Measurements from ENCODE around the gene AICDA.
"Not testable (repeated sequence)": the region's sequence is repeated elsewhere in the genome, so short reads cannot be mapped to it uniquely, and the experiment has no call there.

AICDA gene

GRCh38 chr12:8581098-8581784 is 31.4 kb downstream of the AICDA start:
- TF ChIP-seq EZH2phosphoT487 (IDR thresholded peaks at IDR 0.05; ENCODE audit: low read depth) = no peak
- no peak for TF ChIP-seq CTCF (IDR thresholded peaks at IDR 0.05; ENCODE audit: low read depth, low read length)
- H3K4me2 ChIP-seq (ENCODE audit: low read length) = no peak overlapping the region
- H3K9ac ChIP-seq (ENCODE audit: low read length) = no peak overlapping the region
- H2AFZ ChIP-seq (ENCODE audit: low read depth, low read length) = no peak overlapping the region
- no peak overlapping the region for H3K27ac ChIP-seq (ENCODE audit: low read length)
- H4K20me1 ChIP-seq (ENCODE audit: insufficient read depth, low read length) = no peaks in the 10 kb centered on the region
- no peaks in the 10 kb centered on the region for H3K9me3 ChIP-seq (ENCODE audit: insufficient read depth, low read length)
- no peaks in the 10 kb centered on the region for H3K79me2 ChIP-seq (ENCODE audit: low read length)
- H3K27me3 ChIP-seq (ENCODE audit: low read depth, low read length) = no peaks in the 10 kb centered on the region
- no peaks in the 10 kb centered on the region for H3K36me3 ChIP-seq (replicated peaks; ENCODE audit: low read depth, low read length)
- H3K4me3 ChIP-seq (ENCODE audit: low read length) = no peak overlapping the region
- peaks cover 29% of the 10 kb centered on the region for H3K4me1 ChIP-seq (ENCODE audit: low read length)

GRCh38 chr12:8577879-8578278 is 34.8 kb downstream of the AICDA start:
- Histone ChIP-seq H3K27me3 (ENCODE audit: low read depth, low read length) (no peaks in the 10 kb centered on the region), H3K36me3 (replicated peaks; ENCODE audit: low read depth, low read length) (no peaks in the 10 kb centered on the region), H2AFZ (ENCODE audit: low read depth, low read length) (peak overlapping the region; percentile 91), H3K9me3 (ENCODE audit: insufficient read depth, low read length) (no peaks in the 10 kb centered on the region), H3K27ac (ENCODE audit: low read length) (no peak overlapping the region), H3K4me1 (ENCODE audit: low read length) (peaks cover 29% of the 10 kb centered on the region), H3K4me2 (ENCODE audit: low read length) (peak overlapping the region; percentile 58), H4K20me1 (ENCODE audit: insufficient read depth, low read length) (no peaks in the 10 kb centered on the region), H3K9ac (ENCODE audit: low read length) (0 out of 2 replicates have a peak overlapping the region, but pooled peaks have one; percentile 5), H3K4me3 (ENCODE audit: low read length) (peak overlapping the region; percentile 57), H3K79me2 (ENCODE audit: low read length) (no peaks in the 10 kb centered on the region)
- no peak for TF ChIP-seq EZH2phosphoT487 (IDR thresholded peaks at IDR 0.05; ENCODE audit: low read depth)
- TF ChIP-seq CTCF (IDR thresholded peaks at IDR 0.05; ENCODE audit: low read depth, low read length) = peak; percentile 21

- H3K27me3 ChIP-seq (ENCODE audit: low read depth, low read length) = no peaks in the 10 kb centered on the region
- no peaks in the 10 kb centered on the region for H4K20me1 ChIP-seq (ENCODE audit: insufficient read depth, low read length)
- H3K9ac ChIP-seq (ENCODE audit: low read length) = no peak overlapping the region
- no peaks in the 10 kb centered on the region for H3K79me2 ChIP-seq (ENCODE audit: low read length)
- H3K9me3 ChIP-seq (ENCODE audit: insufficient read depth, low read length) = no peaks in the 10 kb centered on the region
- no peaks in the 10 kb centered on the region for H3K36me3 ChIP-seq (replicated peaks; ENCODE audit: low read depth, low read length)
- no peak overlapping the region for H3K27ac ChIP-seq (ENCODE audit: low read length)
- H3K4me2 ChIP-seq (ENCODE audit: low read length) = no peak overlapping the region
- H3K4me1 ChIP-seq (ENCODE audit: low read length) = peaks cover 9% of the 10 kb centered on the region
- H3K4me3 ChIP-seq (ENCODE audit: low read length) = no peak overlapping the region
- H2AFZ ChIP-seq (ENCODE audit: low read depth, low read length) = no peak overlapping the region
- TF ChIP-seq CTCF (IDR thresholded peaks at IDR 0.05; ENCODE audit: low read depth, low read length) = no peak
- TF ChIP-seq EZH2phosphoT487 (IDR thresholded peaks at IDR 0.05; ENCODE audit: low read depth) = no peak
Measured at GRCh38 chr12:8572507-8572906, 40.2 kb downstream of the AICDA start.

- H3K9ac ChIP-seq (ENCODE audit: low read length) = no peak overlapping the region
- H3K4me3 ChIP-seq (ENCODE audit: low read length) = no peak overlapping the region
- no peak overlapping the region for H3K4me2 ChIP-seq (ENCODE audit: low read length)
- no peak overlapping the region for H3K27ac ChIP-seq (ENCODE audit: low read length)
- H4K20me1 ChIP-seq (ENCODE audit: insufficient read depth, low read length) = no peaks in the 10 kb centered on the region
- TF ChIP-seq CTCF (IDR thresholded peaks at IDR 0.05; ENCODE audit: low read depth, low read length) = no peak
- no peak for TF ChIP-seq EZH2phosphoT487 (IDR thresholded peaks at IDR 0.05; ENCODE audit: low read depth)
- H3K79me2 ChIP-seq (ENCODE audit: low read length) = no peaks in the 10 kb centered on the region
- H3K36me3 ChIP-seq (replicated peaks; ENCODE audit: low read depth, low read length) = no peaks in the 10 kb centered on the region
- H3K9me3 ChIP-seq (ENCODE audit: insufficient read depth, low read length) = peaks cover 2% of the 10 kb centered on the region; the same call in 1 of the 2 replicates
- no peak overlapping the region for H2AFZ ChIP-seq (ENCODE audit: low read depth, low read length)
- H3K4me1 ChIP-seq (ENCODE audit: low read length) = no peaks in the 10 kb centered on the region
- H3K27me3 ChIP-seq (ENCODE audit: low read depth, low read length) = no peaks in the 10 kb centered on the region
Measured at GRCh38 chr12:8566525-8566924, 46.1 kb downstream of the AICDA start.

- H3K9ac ChIP-seq (ENCODE audit: low read length); H3K4me2 ChIP-seq (ENCODE audit: low read length); H3K79me2 ChIP-seq (ENCODE audit: low read length); H4K20me1 ChIP-seq (ENCODE audit: insufficient read depth, low read length); H3K4me3 ChIP-seq (ENCODE audit: low read length); H3K36me3 ChIP-seq (replicated peaks; ENCODE audit: low read depth, low read length); H3K27ac ChIP-seq (ENCODE audit: low read length); H2AFZ ChIP-seq (ENCODE audit: low read depth, low read length); H3K27me3 ChIP-seq (ENCODE audit: low read depth, low read length); H3K9me3 ChIP-seq (ENCODE audit: insufficient read depth, low read length); H3K4me1 ChIP-seq (ENCODE audit: low read length): not testable (repeated sequence)
Measured at GRCh38 chr12:8566052-8566451, 46.6 kb downstream of the AICDA start.

Measured in OCI-LY3 (cell line).